HG03521 (cell line): ENCODE results near the gene CLVS2.

Source experiments
- ATAC-seq: cut with Tn5 transposase; IDR thresholded peaks from one replicate; pipeline ENCODE4 v1.9.1; 2021; ENCODE audit warnings: mild to moderate bottlenecking, moderate library complexity; ENCODE audit not compliant: unreplicated experiment

CLVS2 gene

DNA sequence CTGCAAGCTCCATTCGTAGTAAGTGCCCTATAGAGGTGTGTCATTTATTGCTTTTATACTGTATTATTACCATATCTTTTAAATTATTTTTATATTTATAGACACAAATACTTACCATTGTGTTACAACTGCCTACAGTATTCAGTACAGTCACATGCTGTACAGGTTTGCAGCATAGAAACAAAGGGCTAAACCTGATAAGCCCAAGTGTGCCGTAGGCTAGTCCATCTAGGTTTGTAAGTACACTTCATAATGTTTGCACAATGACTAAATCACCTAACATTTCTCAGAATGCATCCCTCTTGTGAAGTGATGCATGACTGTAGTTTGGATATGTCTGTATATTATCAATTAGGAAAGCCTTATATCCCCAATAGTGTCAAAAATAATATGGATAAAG lies 122.8 kb downstream of the CLVS2 start:
- ATAC-seq, result no peak
